Tongue (tissue), 3 donors: ENCODE results near the gene HAUS6. TPM values are rescaled to one million over a fixed set of nuclear protein-coding genes. Genes with fewer than 3 reads are reported as not detected.
"Not testable (repeated sequence)": the region's sequence is repeated elsewhere in the genome, so short reads cannot be mapped to it uniquely, and the experiment has no call there.

Experiments used
- DNase-seq: peaks from one replicate; pipeline ENCODE4 v3.0.0-alpha.2; 2015
- small RNA-seq: library from RNA; depleted of rRNA; stranded (forward); fragments of <200 nt; gene quantifications from one replicate; pipeline ENCODE3, GENCODE V24; 2014; ENCODE audit warnings: low replicate concordance
- total RNA-seq: library from RNA; depleted of rRNA; stranded (reverse); fragments of >200 nt; gene quantifications from one replicate; pipeline ENCODE4 v1.2.3, GENCODE V29; 2014

HAUS6 gene
- total RNA-seq, 1 donor from 2014 or later = 14.7 TPM

DNA sequence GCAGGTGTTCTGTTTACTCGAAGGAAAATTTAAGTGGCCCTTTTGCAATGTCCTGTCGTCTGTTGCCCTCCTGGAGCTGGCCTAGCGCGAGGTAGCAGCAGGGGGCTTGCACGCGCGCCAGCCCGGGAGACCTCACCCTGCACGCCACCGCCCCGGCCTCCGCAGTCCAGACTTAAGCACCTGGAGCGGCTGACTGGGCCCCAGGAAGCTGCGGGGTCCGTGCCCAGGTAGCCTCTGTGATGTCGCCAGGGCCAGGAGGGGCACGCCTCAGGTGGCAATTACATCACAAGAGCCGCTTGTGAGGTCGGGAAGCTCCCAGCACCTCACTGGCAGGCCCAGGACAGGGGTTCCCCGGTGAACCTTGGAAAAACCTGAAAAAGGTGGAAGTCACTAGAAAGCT is 69.7 kb downstream of the HAUS6 start, which contains the start of gene SAXO1:
Gene SAXO1, minus strand, starts transcription at position 195 of the 400 bp plus-strand sequence. CDS start 301 bp downstream, outside the sequence.
- DNase-seq = no peak

DNA sequence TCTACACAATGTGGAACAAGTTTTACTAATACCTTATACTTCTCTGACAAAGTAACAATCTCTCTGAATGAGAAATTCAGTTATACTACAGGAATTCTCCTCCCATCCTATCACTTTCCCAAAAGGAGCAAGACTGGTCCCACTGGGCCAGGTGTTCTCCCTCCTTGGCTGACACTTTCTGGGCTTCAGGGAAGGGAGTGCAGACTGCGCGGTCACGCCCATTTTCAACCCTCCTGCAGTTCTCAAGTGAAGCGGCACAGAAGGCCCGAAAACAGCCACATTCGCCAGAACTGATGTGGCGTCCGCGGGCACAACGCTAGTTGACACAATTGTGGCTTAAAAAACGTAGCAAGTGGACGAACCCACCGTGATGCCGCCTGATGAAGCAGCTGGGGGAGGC is 70.3 kb downstream of the HAUS6 start:
- DNase-seq = no peak

DNA sequence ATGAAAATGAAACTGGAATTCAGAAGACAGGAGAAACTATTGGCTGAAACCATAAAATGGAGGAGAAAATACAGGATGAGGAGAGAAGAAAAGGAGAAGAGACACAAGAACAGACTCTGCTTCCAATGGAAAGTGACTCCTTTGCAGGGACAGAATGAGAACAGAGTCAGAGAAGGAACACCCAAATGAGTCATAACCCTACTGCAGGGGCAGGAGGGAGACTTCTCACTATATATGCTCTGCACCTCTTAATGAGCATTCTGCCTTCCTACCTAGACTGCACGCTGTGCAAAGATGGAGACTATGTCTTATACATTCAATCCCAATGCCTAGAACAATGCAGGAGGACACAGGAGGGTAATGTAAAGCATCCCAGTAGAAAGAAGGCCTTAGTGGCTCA is 71.8 kb downstream of the HAUS6 start:
- no peak for DNase-seq

GRCh38 chr9:19028835-19029451 is 73.8 kb downstream of the HAUS6 start:
- DNase-seq = peak; percentile 88

- DNase-seq = no peak
Measured at GRCh38 chr9:19027825-19028224, 74.9 kb downstream of the HAUS6 start.

DNA sequence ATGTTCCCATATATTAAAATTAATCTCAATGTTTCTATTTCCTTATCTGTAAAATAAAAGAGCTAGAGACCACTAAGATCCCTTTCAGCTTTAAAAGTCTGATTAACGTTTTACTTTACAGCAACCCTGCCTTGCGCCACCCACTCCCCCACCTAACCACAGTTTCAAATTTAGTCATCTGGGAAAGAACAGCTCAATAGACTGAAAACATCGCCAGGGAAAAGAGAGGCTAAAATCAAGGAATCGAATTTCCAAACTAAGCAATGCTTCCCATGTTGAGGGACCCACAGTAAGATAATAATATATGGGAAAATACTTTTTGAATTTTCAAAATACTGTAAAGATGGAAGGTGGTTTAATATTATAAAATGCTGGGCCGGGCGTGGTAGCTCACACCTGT is 76.3 kb downstream of the HAUS6 start:
- DNase-seq = no peak

- no peak for DNase-seq
Measured at GRCh38 chr9:19023078-19023477, 79.6 kb downstream of the HAUS6 start.

- DNase-seq = no peak
Measured at GRCh38 chr9:19022206-19022605, 80.5 kb downstream of the HAUS6 start.

DNA sequence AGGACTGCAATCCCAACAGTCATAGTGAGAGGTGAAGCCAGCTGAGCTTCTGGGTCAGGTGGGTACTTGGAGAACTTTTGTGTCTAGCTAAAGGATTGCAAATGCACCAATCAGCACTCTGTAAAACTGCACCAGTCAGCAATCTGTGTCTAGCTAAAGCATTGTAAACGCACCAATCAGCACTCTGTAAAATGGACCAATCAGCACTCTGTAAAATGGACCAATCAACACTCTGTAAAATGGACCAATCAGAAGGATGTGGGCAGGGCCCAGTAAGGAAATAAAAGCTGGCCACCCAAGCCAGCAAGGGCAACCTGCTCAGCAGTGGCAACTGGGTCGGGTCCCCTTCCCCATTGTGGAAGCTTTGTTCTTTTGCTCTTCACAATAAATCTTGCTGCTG is 81.1 kb downstream of the HAUS6 start:
- DNase-seq = not testable (repeated sequence)

DNA sequence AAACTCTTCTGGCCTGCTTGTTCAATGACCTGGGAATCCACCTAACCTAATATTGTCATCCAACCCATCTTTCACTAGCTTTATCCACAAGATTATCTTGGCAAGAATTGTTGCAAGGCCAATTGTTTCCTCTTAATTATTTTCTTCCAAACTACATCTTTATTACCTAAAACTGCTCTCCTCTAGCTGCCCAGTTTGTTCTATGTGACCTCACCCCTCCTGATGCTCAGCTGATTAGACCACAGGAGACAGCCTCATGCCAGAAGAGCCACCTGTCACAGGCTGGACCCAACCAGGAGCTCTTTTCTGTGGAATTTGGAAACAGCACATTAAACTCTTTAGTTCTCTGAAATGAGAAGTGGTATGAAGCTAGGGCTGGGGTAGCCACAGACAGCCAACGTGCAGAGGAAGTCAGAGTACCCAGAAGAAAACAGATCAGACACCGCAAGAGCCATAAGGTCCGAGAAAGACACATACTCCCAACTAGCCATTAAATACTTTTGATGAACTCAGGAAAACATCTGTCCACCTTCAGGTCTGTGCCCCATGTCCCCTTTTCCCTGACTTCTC is 81.7 kb downstream of the HAUS6 start:
- no peak for DNase-seq

- no peak for DNase-seq
Measured at GRCh38 chr9:19018201-19018600, 84.5 kb downstream of the HAUS6 start.

DNA sequence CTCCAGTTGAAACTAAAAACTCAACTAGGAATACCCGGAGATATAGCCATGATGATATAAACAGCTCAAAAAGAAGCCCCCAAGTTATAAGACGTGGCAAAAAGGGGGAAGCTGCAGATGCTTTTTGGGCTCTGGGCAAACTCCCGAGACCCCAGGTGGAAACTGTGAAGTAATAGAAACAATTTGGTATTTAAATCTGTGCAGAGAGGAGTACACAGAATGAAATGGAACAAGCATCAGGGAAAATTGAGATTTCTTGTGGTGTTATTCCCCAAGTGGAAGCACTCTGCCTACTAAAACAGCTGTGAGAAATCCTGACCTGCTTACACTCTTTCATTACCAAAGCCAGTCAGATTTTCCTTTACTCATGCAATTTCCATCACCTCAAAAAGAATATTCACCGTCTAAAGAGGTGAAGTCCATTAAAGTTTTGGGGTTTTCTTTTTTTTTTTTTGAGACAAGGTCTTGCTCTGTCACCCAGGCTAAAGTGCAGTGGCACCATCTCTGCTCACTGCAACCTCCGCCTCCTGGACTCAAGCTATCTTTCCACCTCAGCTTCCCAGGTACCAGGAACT is 93.2 kb downstream of the HAUS6 start:
- no peak for DNase-seq

Small RNAs within 50 kb of the gene (small RNA-seq; reads per million reads assigned to genes)
- gene RF00019 = not detected
- not detected for gene RNU6-264P
- gene SCARNA8 = 5.6 reads per million, percentile 92 among the genes with 10 or more reads in this experiment

Other genes starting within 250 kb of the HAUS6 start
- gene SAXO1, start 69.7 kb downstream of the HAUS6 start, total RNA-seq = under 0.01 TPM
- 44.3 TPM for gene RRAGA, start 53.5 kb downstream of the HAUS6 start, total RNA-seq
- 138 TPM for gene PLIN2, start 24.6 kb upstream of the HAUS6 start, total RNA-seq
- 107 TPM for gene DENND4C, start 127.8 kb upstream of the HAUS6 start, total RNA-seq